Measurements from ENCODE around the gene GPBP1L1.

Gene GPBP1L1

GRCh38 chr1:45584351-45585109, 101.8 kb downstream of the GPBP1L1 start (continued):
- peak; percentile 94 for TF ChIP-seq PATZ1 (tag by site-specific recombination; IDR thresholded peaks at IDR 0.05)
- TF ChIP-seq ZNF398 (tag by site-specific recombination; IDR thresholded peaks at IDR 0.05) = peak; percentile 62
- TF ChIP-seq SP7 (tag by site-specific recombination; IDR thresholded peaks at IDR 0.05) = peak; percentile 36; the same call in 1 of the 2 replicates
- 0 out of 2 replicates have a peak, but pooled peaks have one; percentile 9 for TF ChIP-seq ZNF692 (tag by site-specific recombination; IDR thresholded peaks at IDR 0.05)
- TF ChIP-seq GLIS1 (tag by site-specific recombination; IDR thresholded peaks at IDR 0.05) = peak; percentile 48; the same call in 1 of the 2 replicates
- peak; percentile 88; the same call in 1 of the 2 replicates for TF ChIP-seq CTCF (tag by site-specific recombination; IDR thresholded peaks at IDR 0.05)
- TF ChIP-seq TSHZ1 (tag by site-specific recombination; IDR thresholded peaks at IDR 0.05; ENCODE audit: borderline replicate concordance) = peak; percentile 6; the same call in 1 of the 2 replicates
- TF ChIP-seq INSM2 (tag by site-specific recombination; IDR thresholded peaks at IDR 0.05) = 0 out of 2 replicates have a peak, but pooled peaks have one; percentile 21
- TF ChIP-seq ZNF654 (tag by site-specific recombination; IDR thresholded peaks at IDR 0.05; ENCODE audit: low read depth) = no peak
- peak; percentile 77 for TF ChIP-seq SP2 (tag by site-specific recombination; IDR thresholded peaks at IDR 0.05)
- 0 out of 2 replicates have a peak, but pooled peaks have one; percentile 10 for TF ChIP-seq SCRT2 (tag by site-specific recombination; IDR thresholded peaks at IDR 0.05)
- peak; percentile 89 for TF ChIP-seq ZXDB (tag by site-specific recombination; IDR thresholded peaks at IDR 0.05)
- TF ChIP-seq YY1 (tag by site-specific recombination; IDR thresholded peaks at IDR 0.05) = peak; percentile 37
- peak; percentile 28; the same call in 1 of the 2 replicates for TF ChIP-seq KLF1 (tag by site-specific recombination; IDR thresholded peaks at IDR 0.05)
- TF ChIP-seq ZFP3 (tag by site-specific recombination; IDR thresholded peaks at IDR 0.05; ENCODE audit: low read depth) = peak; percentile 71
- TF ChIP-seq SP3 (tag by site-specific recombination; IDR thresholded peaks at IDR 0.05) = peak; percentile 60; the same call in 1 of the 2 replicates
- peak; percentile 82; the same call in 1 of the 2 replicates for TF ChIP-seq KLF10 (tag by site-specific recombination; IDR thresholded peaks at IDR 0.05)
- peak; percentile 85 for TF ChIP-seq ZNF600 (tag by site-specific recombination; IDR thresholded peaks at IDR 0.05)
- TF ChIP-seq ZNF2 (tag by site-specific recombination; IDR thresholded peaks at IDR 0.05) = peak; percentile 25; the same call in 1 of the 2 replicates

Measured in HEK293 (cell line).